Stromal cell of bone marrow (primary cell): Measurements from ENCODE around the gene NADSYN1.

Experiments
- DNase-seq: peaks from one replicate; pipeline ENCODE4 v3.0.0-alpha.2; 2012; ENCODE audit warnings: low read depth

NADSYN1 gene

DNA sequence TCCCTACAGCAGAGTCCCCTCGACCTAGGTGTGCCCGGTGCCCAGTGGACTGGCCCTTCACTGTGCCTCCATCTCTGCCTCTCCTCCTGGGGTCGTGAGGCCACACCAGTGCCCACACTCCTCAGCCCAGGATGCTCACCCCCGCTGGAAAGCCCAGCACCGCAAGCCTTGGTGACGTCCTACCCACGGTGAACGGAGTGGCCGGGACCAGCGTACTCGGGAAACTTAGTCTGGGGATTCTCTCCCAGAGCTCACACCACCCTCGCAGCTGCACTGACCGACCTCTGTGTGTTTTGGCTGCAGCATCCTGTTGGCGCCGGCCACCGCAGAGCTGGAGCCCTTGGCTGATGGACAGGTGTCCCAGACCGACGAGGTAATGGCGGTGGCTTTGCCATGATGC lies 38.5 kb downstream of the NADSYN1 start:
- no peak for DNase-seq

DNA sequence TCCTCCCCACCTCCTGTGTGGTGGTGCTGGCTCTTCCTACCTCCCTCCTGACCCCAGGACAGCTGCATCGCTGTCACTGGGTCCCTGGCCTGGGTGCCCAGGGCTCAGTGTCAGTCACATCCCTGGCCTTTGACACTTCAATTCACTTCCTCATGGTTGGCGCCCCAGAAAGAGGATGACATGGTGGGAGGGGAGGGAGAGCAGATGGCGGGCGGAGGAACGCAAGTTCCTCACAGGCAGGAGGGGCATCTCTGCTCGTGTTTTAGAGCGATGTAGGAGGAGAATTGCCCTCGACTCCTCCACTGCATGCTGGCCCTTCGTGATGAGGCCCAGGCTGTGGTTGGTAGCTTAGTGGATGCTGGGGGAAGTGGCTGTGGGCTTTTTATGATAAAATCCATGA lies 38.9 kb downstream of the NADSYN1 start:
- no peak for DNase-seq

- DNase-seq, result no peak
Observed at GRCh38 chr11:71495286-71496230, 42.6 kb downstream of the NADSYN1 start.

DNA sequence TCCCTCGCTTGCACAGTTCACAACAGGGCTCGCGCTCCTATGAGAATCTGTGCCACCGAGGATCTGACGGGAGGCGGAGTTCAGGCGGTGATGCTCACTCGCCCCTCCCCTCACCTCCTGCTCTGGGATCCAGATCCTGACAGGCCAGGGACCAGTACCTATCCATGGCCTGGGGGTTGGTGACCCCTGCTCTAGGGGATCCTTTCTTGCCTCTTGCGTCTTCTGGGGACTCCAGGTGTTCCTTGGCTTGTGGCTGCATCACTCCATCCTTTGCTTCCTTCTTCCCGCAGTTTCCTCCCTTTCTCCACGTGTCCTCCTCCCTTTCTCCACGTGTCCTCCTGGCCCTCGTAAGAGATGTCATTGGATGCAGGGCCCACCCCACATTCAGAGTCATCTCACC lies 43.4 kb downstream of the NADSYN1 start:
- no peak for DNase-seq

GRCh38 chr11:71498091-71498490 lies 45.1 kb downstream of the NADSYN1 start:
- no peak for DNase-seq

GRCh38 chr11:71499125-71499524 lies 46.1 kb downstream of the NADSYN1 start:
- no peak for DNase-seq

DNA sequence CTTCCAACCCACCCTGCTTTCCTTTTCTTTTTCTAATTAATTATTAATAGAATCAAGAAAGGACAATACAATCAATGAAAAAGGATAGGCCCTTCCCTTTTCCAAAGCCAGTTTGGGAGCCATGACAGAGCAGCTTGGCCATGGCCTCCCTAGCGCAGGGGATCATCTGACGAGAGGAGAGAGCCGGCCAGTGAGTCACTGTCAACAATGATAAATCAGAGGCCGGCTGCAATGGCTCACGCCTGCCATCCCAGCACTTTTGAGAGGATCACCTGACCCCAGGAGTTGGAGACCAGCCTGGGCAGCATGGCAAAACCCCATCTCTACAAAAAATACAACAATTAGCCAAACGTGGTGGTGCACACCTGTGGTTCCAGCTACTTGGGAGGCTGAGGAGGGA lies 46.5 kb downstream of the NADSYN1 start:
- DNase-seq, result no peak

- DNase-seq, result no peak
Observed at GRCh38 chr11:71500601-71501021, 47.6 kb downstream of the NADSYN1 start.

GRCh38 chr11:71501071-71501985 lies 48.3 kb downstream of the NADSYN1 start:
- DNase-seq, result no peak

DNA sequence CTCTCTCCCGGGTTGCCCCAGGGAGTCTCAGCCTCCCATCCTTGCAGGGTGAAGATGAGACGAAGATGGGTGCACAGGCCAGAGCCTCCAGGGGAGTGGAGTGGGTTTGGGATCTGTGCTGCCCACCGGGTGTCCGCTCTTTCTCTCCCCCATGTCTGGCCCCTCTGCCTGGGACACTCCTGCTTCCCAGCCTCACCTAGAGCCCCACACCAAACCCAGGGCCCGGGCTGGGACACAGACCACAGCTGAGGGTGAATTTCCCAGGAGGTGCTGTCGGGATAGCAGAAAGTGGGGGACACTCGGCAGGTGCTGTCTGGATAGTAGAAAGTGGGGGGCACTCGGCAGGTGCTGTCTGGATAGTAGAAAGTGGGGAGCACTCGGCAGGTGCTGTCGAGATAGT lies 49.0 kb downstream of the NADSYN1 start:
- DNase-seq, result no peak

GRCh38 chr11:71502871-71503435 lies 50.0 kb downstream of the NADSYN1 start:
- DNase-seq, result no peak

- DNase-seq, result no peak
Observed at GRCh38 chr11:71504531-71504930, 51.5 kb downstream of the NADSYN1 start.

DNA sequence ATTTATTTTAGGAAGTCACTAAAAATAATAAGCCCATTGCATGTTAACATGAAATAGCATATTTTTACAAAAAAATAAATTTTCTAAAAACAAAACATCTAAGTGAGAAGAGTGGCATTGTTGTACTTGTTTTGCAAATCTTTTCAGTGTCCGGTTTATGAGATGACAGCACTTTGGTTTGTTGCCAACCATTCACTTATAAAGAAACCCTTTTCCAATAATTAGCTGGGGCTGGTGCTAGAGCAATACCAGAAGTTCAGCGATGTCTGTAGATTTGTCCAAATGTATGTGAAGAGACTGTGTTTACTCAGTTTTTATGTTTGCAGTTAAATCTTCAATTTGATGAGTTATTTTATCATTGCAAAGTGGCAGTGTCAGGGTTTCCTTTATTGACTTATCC lies 52.0 kb downstream of the NADSYN1 start:
- no peak for DNase-seq

- DNase-seq, result no peak
Observed at GRCh38 chr11:71505781-71506180, 52.8 kb downstream of the NADSYN1 start.

DNA sequence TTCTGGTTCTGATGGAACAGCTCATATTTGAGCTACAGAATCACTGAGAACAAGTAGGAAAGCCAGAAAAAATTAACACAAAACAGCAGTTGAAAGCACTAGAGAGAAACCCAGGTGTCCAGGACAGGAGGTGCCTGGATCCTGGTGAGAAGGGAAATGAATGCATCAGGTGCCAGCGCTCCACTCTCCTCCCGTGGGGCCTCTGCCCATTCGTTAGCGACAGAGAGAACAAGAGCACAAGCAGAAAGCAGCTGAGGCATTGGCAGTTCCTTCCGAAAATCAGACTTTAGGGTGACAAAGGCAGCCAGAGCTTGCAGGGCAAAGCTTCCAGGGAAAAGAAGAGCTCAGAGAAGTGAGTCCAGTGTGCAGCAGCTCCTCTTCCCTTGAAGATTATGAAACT lies 54.1 kb downstream of the NADSYN1 start:
- no peak for DNase-seq

- DNase-seq, result no peak
Observed at GRCh38 chr11:71518506-71519471, 65.8 kb downstream of the NADSYN1 start.

GRCh38 chr11:71519546-71519945 lies 66.5 kb downstream of the NADSYN1 start:
- DNase-seq, result no peak

- DNase-seq, result no peak
Observed at GRCh38 chr11:71525188-71525937, 72.4 kb downstream of the NADSYN1 start.

DNA sequence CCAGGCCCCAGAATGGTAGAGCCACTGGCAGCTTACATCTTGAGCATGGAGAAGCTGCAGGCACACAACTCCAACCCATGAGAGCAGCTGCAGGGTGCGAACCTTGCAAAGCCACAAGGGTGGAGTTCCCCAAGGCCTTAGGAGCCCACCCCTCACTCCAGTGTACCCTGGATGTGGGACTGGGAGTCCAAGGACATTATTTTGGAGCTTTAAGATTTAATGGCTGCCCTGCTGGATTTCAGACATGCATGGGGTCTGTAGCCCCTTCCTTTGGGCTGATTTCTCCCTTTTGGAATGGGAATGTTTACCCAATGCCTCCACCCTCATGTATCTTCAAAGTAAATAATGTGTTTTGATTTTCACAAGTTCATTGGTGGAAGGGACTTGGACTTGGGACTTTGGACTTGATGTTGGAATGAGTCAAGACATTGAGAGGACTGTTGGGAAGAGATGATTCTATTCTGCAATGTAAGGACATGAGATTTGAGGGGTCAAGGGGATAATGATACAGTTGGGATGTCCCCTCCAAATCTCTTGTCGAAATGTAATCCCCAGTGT lies 73.0 kb downstream of the NADSYN1 start:
- DNase-seq, result no peak
